ENCODE results near the gene OR4X2.

Gene OR4X2

DNA sequence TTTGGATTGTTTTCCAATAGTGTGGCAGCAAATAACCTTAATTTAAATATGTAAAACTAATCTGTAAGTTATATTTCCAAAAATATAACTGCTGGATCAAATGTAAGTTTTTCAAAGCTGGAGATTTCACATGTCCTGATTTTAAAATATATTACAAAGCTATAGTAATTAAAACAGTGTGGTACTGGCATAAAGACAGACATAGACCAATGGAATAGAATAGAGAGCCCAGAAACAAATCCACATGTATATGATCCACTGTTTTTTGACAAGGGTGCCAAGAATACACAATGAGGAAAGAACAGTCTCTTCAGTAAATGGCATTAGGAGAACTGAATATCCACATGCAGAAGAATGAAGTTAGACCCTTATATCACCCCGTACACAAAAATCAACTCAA lies 4.0 kb downstream of the OR4X2 start:
- TF ChIP-seq, protein P1, sequence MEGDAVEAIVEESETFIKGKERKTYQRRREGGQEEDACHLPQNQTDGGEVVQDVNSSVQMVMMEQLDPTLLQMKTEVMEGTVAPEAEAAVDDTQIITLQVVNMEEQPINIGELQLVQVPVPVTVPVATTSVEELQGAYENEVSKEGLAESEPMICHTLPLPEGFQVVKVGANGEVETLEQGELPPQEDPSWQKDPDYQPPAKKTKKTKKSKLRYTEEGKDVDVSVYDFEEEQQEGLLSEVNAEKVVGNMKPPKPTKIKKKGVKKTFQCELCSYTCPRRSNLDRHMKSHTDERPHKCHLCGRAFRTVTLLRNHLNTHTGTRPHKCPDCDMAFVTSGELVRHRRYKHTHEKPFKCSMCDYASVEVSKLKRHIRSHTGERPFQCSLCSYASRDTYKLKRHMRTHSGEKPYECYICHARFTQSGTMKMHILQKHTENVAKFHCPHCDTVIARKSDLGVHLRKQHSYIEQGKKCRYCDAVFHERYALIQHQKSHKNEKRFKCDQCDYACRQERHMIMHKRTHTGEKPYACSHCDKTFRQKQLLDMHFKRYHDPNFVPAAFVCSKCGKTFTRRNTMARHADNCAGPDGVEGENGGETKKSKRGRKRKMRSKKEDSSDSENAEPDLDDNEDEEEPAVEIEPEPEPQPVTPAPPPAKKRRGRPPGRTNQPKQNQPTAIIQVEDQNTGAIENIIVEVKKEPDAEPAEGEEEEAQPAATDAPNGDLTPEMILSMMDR (IDR thresholded peaks at IDR 0.05; ENCODE audit: low read depth, low read length) = no peak
- no peak for DNase-seq (ENCODE audit: extremely low read depth, low read depth)

DNA sequence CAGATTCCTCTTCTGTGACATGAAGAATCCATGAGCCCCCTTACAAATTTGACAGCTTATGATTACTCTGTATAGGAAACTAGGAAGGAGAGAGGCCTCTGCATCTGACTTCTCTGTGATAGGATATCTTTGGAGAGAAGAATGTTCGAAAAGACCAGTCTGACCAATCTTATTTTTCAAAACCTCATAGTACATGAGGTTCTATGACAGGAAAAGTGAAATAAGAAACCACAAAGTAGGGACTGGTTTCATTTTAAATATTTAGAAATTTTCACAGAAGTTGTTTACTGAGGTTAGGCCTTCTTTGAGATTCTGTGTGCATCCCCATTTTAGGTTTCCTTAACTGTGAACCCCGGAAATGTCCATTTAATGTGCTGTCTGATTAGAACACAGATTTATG lies 16.7 kb downstream of the OR4X2 start:
- no peak for DNase-seq (ENCODE audit: extremely low read depth, low read depth)
- TF ChIP-seq, protein P1 (IDR thresholded peaks at IDR 0.05; ENCODE audit: low read depth, low read length) = no peak

DNA sequence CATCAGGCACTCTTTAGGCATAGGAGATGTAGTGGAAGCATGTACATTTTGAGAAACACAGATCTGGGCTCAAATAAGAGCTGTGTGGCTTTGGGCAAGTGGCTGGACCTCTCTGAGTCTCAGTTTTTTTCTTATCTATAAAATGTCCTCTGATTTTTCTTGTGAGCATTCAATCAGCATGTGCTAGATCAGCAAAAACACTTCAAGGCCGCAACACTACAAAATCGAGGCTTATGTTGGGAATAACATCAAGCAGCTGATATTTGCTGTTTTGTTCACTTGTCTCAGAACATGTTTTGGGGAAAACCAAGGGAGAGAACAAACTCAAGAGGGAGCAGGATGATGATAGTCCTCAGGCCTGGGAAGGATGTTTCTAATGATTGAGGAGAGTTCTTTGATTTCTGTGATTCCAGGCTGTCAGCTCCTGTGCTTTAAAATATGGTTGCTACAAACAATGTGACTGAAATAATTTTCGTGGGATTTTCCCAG lies 18.6 kb downstream of the OR4X2 start, which contains the start of gene OR4X1:
OR4X1 (plus strand) TSS at position 439 of the 489 bp plus-strand sequence; CDS start at position 439, 0 bp downstream.
- DNase-seq (ENCODE audit: extremely low read depth, low read depth) = no peak
- TF ChIP-seq, protein P1 (IDR thresholded peaks at IDR 0.05; ENCODE audit: low read depth, low read length) = no peak

DNA sequence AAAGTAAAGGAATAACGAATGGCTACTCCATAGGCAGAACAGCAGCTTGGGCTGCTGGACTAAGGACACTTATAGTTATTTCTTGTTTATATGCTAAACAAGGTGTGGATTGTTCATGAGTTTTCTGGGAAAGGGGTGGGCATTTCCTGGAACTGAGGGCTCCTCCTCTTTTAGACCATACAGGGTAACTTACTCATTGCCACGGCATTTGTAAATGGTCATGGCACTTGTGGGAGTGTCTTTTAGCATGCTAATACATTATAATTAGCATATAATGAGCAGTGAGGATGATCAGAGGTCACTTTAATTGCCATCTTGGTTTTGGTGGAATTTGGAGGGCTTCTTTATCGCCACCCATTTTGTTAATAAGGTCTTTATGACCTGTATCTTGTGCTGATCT lies 25.7 kb downstream of the OR4X2 start:
- DNase-seq (ENCODE audit: extremely low read depth, low read depth) = no peak

DNA sequence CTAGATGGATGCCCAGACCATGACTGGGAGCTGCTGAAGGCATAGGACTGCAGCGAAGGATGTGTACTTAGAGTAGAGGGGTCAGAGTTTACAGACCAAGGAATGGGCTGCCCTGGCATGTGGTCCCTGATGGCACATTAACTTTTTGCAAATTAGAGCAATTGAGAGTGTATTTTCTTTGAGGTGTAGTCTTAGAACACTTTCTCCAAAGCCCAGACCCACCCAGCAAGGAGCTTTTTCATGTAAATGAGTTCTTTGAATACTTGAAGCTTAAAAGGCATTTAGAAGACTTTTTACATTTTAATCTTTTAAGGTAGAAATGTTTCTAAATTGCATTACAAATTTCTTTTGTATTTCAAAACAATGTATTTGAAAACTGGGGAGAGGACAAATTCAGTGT lies 27.7 kb downstream of the OR4X2 start:
- no peak for DNase-seq (ENCODE audit: extremely low read depth, low read depth)
- TF ChIP-seq, protein P1 (IDR thresholded peaks at IDR 0.05; ENCODE audit: low read depth, low read length) = no peak

More for the DNA sequence above, 25.7 kb downstream of the OR4X2 start:
- TF ChIP-seq, protein P1 (IDR thresholded peaks at IDR 0.05; ENCODE audit: low read depth, low read length) = no peak
